ENCODE data around the gene PTPRG.

Gene PTPRG

GRCh38 chr3:61983479-61983878 is 422.1 kb downstream of the PTPRG start:
- no peak for DNase-seq

- no peak for DNase-seq
Measured at GRCh38 chr3:61985020-61985419, 423.6 kb downstream of the PTPRG start.

GRCh38 chr3:61986473-61986872 is 425.1 kb downstream of the PTPRG start:
- DNase-seq = no peak

- no peak for DNase-seq
Measured at GRCh38 chr3:61989681-61990080, 428.3 kb downstream of the PTPRG start.

- DNase-seq = no peak
Measured at GRCh38 chr3:61990327-61991027, 429.1 kb downstream of the PTPRG start.

- no peak for DNase-seq
Measured at GRCh38 chr3:61991706-61992105, 430.3 kb downstream of the PTPRG start.

- DNase-seq = no peak
Measured at GRCh38 chr3:61996366-61996765, 435.0 kb downstream of the PTPRG start.

GRCh38 chr3:61997101-61997500 is 435.7 kb downstream of the PTPRG start:
- no peak for DNase-seq

GRCh38 chr3:62003835-62004234 is 442.5 kb downstream of the PTPRG start:
- DNase-seq = no peak

GRCh38 chr3:62007036-62007435 is 445.7 kb downstream of the PTPRG start:
- DNase-seq = no peak

- DNase-seq = no peak
Measured at GRCh38 chr3:62010989-62011388, 449.6 kb downstream of the PTPRG start.

- no peak for DNase-seq
Measured at GRCh38 chr3:62011666-62012065, 450.3 kb downstream of the PTPRG start.

- no peak for DNase-seq
Measured at GRCh38 chr3:62013951-62014350, 452.6 kb downstream of the PTPRG start.

- no peak for DNase-seq
Measured at GRCh38 chr3:62015111-62015510, 453.7 kb downstream of the PTPRG start.

- no peak for DNase-seq
Measured at GRCh38 chr3:62019906-62020305, 458.5 kb downstream of the PTPRG start.

GRCh38 chr3:62020706-62021105 is 459.3 kb downstream of the PTPRG start:
- DNase-seq = no peak

GRCh38 chr3:62022312-62022711 is 460.9 kb downstream of the PTPRG start:
- DNase-seq = no peak

GRCh38 chr3:62024882-62025281 is 463.5 kb downstream of the PTPRG start:
- no peak for DNase-seq

- no peak for DNase-seq
Measured at GRCh38 chr3:62025913-62026312, 464.5 kb downstream of the PTPRG start.

- DNase-seq = no peak
Measured at GRCh38 chr3:62027241-62027640, 465.9 kb downstream of the PTPRG start.

GRCh38 chr3:62027796-62028195 is 466.4 kb downstream of the PTPRG start:
- no peak for DNase-seq

GRCh38 chr3:62028236-62028635 is 466.9 kb downstream of the PTPRG start:
- DNase-seq = no peak

- DNase-seq = no peak
Measured at GRCh38 chr3:62032738-62033137, 471.4 kb downstream of the PTPRG start.

- DNase-seq = no peak
Measured at GRCh38 chr3:62035402-62036057, 474.2 kb downstream of the PTPRG start.

- no peak for DNase-seq
Measured at GRCh38 chr3:62036726-62037125, 475.4 kb downstream of the PTPRG start.

All from CD4-positive, alpha-beta T cell treated with Interleukin-17A for 4 hours (primary cell).